PFSK-1 (cell line): ENCODE measurements around the gene WNT7B.

ENCODE experiments used
- FOXP2 ChIP-seq: optimal IDR thresholded peaks from 2 replicates; pipeline ENCODE3; 2011; ENCODE audit warnings: borderline replicate concordance, control low read depth, inconsistent platforms; ENCODE audit not compliant: insufficient read depth; ENCODE audit errors: extremely low read length, extremely low read depth
- POLR2AphosphoS5 ChIP-seq: IDR thresholded peaks from 2 replicates; pipeline ENCODE4 v1.6.1; 2012; ENCODE audit warnings: low read depth, mild to moderate bottlenecking, control low read depth, low read length, moderate library complexity
- SIN3A ChIP-seq: IDR thresholded peaks from 2 replicates; pipeline ENCODE4 v1.6.1; 2012; ENCODE audit warnings: mild to moderate bottlenecking, low read length, moderate library complexity, borderline replicate concordance; ENCODE audit not compliant: insufficient read depth
- TAF1 ChIP-seq: IDR thresholded peaks from 2 replicates; pipeline ENCODE4 v1.6.1; 2012; ENCODE audit warnings: low read length, control low read depth, borderline replicate concordance; ENCODE audit not compliant: insufficient read depth
- TF ChIP-seq, protein P1 (sequence below), 2 experiments: IDR thresholded peaks; 2 replicates each; pipeline versions ENCODE4 v1.6.1 to v1.8.0; 2011 to 2012; ENCODE audit warnings: low read depth in 2 of 2, low read length in 2 of 2, control low read depth in 1 of 2, inconsistent platforms in 1 of 2, mild to moderate bottlenecking in 1 of 2, moderate library complexity in 1 of 2; ENCODE audit not compliant: insufficient read depth in 1 of 2

The WNT7B gene

DNA sequence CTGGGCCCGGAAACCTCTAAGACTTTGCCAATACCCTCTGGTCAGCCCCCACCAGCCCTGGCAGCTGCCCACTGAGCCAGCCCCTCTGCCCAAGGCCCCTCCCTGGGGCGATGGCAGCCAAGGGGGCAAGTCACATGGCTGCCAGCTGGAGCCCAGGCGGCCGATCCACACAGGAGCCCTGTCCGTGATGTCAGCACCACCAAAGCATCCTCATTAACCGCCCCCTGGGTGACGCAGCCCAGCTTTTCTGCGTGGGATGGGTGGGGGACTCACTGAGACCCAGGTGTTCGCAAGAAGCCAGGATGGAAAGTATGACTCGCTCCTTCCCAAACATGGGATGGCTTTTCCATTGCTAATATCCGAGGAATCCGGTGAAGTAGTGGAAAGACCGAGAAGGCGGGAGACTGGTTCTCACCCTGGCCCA, 46.6 kb upstream of the WNT7B start:
- TF ChIP-seq, protein P1, sequence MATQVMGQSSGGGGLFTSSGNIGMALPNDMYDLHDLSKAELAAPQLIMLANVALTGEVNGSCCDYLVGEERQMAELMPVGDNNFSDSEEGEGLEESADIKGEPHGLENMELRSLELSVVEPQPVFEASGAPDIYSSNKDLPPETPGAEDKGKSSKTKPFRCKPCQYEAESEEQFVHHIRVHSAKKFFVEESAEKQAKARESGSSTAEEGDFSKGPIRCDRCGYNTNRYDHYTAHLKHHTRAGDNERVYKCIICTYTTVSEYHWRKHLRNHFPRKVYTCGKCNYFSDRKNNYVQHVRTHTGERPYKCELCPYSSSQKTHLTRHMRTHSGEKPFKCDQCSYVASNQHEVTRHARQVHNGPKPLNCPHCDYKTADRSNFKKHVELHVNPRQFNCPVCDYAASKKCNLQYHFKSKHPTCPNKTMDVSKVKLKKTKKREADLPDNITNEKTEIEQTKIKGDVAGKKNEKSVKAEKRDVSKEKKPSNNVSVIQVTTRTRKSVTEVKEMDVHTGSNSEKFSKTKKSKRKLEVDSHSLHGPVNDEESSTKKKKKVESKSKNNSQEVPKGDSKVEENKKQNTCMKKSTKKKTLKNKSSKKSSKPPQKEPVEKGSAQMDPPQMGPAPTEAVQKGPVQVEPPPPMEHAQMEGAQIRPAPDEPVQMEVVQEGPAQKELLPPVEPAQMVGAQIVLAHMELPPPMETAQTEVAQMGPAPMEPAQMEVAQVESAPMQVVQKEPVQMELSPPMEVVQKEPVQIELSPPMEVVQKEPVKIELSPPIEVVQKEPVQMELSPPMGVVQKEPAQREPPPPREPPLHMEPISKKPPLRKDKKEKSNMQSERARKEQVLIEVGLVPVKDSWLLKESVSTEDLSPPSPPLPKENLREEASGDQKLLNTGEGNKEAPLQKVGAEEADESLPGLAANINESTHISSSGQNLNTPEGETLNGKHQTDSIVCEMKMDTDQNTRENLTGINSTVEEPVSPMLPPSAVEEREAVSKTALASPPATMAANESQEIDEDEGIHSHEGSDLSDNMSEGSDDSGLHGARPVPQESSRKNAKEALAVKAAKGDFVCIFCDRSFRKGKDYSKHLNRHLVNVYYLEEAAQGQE (IDR thresholded peaks at IDR 0.05; ENCODE audit: insufficient read depth in 1 of 2, low read depth in 2 of 2, low read length in 2 of 2), result no peak
- TF ChIP-seq FOXP2, result no peak
- TF ChIP-seq SIN3A, result no peak
- TF ChIP-seq POLR2AphosphoS5, result no peak
- TF ChIP-seq TAF1, result no peak

DNA sequence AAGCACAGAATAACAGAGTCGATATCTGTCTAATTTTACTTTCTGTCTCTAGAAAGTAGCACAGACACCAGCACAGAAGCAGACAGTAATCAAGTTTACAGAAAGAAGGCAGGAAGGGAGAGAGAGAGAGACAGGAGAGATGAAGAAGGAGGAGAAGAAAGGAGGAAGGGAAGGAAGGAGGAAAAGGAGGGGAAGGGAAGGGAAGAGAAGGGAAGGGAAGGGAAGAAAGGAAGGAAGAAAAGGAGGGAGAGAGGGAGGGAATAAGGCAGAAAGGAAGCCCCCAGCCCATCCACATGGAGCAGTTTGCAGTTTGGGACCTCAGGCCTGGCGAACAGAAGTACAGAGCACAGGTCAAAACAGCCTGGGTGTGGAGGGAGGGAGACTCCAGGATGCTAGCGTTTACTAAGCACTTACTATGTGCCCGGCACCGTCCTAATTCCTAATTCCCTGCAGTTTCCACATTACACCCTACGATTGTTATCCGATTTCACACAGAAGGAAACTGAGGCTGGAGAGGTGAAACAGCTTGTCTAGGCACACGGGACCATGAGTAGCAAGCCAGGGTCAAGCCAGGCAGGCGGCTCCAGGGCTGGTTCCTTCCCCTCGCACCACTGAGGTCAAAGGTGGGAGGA, 46.0 kb upstream of the WNT7B start:
- TF ChIP-seq SIN3A (no peak), TAF1 (no peak), POLR2AphosphoS5 (no peak), FOXP2 (no peak)
- TF ChIP-seq, protein P1 (IDR thresholded peaks at IDR 0.05; ENCODE audit: insufficient read depth in 1 of 2, low read depth in 2 of 2, low read length in 2 of 2), result no peak

DNA sequence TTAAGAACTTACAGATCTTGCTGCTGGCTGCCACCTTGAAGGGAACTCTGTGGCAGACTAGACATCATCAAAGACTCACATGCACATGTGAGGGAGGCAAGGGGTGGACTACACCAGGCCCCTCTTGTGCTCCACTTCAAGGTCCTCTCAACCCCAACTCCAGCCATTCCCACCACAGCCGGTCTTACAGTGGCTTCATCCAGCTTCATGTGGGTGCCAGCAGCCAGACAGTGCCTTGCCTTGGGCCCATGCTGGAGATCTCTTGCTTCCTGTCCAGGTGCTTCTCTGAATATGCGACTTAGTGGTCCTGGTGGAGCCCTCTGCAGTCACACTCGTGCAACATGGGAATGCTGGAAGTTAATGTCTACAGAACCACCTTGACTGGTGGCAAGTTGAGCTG, 44.6 kb upstream of the WNT7B start:
- TF ChIP-seq, protein P1 (IDR thresholded peaks at IDR 0.05; ENCODE audit: insufficient read depth in 1 of 2, low read depth in 2 of 2, low read length in 2 of 2), result no peak
- no peak for TF ChIP-seq FOXP2
- TF ChIP-seq TAF1, result no peak
- TF ChIP-seq POLR2AphosphoS5, result no peak
- TF ChIP-seq SIN3A, result no peak

DNA sequence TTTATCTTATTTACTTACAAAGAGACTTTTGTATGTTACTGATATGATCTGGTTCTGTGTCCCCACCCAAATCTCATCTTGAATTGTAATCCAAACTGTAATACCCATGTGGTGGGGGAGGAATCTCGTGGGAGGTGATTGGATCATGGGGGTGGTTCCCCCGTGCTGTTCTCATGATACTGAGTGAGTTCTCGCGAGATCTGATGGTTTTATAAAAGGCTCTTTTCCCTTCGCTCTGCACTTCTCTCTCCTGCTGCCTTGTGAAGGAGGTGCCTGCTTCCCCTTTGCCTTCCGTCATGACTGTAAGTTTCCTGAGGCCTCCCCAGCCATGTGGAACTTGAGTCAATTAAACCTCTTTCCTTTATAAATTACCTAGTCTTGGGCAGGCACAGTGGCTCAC, 42.4 kb upstream of the WNT7B start:
- TF ChIP-seq, protein P1 (IDR thresholded peaks at IDR 0.05; ENCODE audit: insufficient read depth in 1 of 2, low read depth in 2 of 2, low read length in 2 of 2), result no peak
- no peak for TF ChIP-seq POLR2AphosphoS5
- no peak for TF ChIP-seq FOXP2
- TF ChIP-seq SIN3A, result no peak
- TF ChIP-seq TAF1, result no peak

DNA sequence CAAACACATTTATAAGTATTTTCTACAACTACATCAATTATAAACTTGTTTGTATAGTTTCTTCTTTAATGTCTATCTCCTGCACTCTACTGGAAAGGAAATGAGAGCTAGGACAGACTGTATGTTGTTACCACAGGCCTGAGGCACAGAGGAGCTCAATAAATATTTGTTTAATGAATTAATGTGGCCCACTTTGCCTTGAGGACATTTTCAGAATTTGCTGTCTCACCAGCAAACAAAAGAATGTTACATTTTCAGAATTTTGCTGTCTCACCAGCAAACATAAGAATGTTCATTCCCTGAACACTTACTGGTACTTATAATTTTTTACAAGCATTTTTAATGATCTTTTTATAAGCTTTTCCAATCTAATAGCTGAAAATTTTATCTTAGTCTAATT, 41.9 kb upstream of the WNT7B start:
- TF ChIP-seq POLR2AphosphoS5 (no peak), TAF1 (no peak), FOXP2 (no peak), SIN3A (no peak)
- TF ChIP-seq, protein P1 (IDR thresholded peaks at IDR 0.05; ENCODE audit: insufficient read depth in 1 of 2, low read depth in 2 of 2, low read length in 2 of 2), result no peak
